HEK293 (cell line): Measurements from ENCODE around the gene SNRNP70.

Experiments
- GLIS1 ChIP-seq: fragments of 450-650 bp; formaldehyde crosslinking; IDR thresholded peaks from 2 replicates; pipeline ENCODE4 v1.5.1; 2016; ENCODE audit warnings: missing biosample characterization, missing genetic modification characterization
- PBX3 ChIP-seq: sonication (generic); formaldehyde crosslinking; IDR thresholded peaks from 2 replicates; pipeline ENCODE4 v1.8.1; 2022; ENCODE audit warnings: mild to moderate bottlenecking, moderate library complexity, missing genetic modification reagents
- RBAK ChIP-seq: fragments of 450-650 bp; formaldehyde crosslinking; IDR thresholded peaks from 2 replicates; pipeline ENCODE4 v1.5.1; 2016; ENCODE audit warnings: missing biosample characterization, missing genetic modification characterization
- REPIN1 ChIP-seq: fragments of 450-650 bp; formaldehyde crosslinking; IDR thresholded peaks from 2 replicates; pipeline ENCODE4 v1.5.1; 2017; ENCODE audit warnings: missing biosample characterization, missing genetic modification characterization, low read depth
- REST ChIP-seq: fragments of 450-650 bp; formaldehyde crosslinking; IDR thresholded peaks from 2 replicates; pipeline ENCODE4 v1.5.1; 2016; ENCODE audit warnings: missing biosample characterization, missing genetic modification characterization
- ZBTB10 ChIP-seq: fragments of 450-650 bp; formaldehyde crosslinking; IDR thresholded peaks from 2 replicates; pipeline ENCODE4 v1.5.1; 2016; ENCODE audit warnings: missing biosample characterization, missing genetic modification characterization
- ZBTB49 ChIP-seq: fragments of 450-650 bp; formaldehyde crosslinking; IDR thresholded peaks from 2 replicates; pipeline ENCODE4 v1.5.1; 2016; ENCODE audit warnings: missing biosample characterization, missing genetic modification characterization, low read depth
- ZFP69B ChIP-seq: fragments of 450-650 bp; formaldehyde crosslinking; IDR thresholded peaks from 2 replicates; pipeline ENCODE4 v1.5.1; 2016; ENCODE audit warnings: missing biosample characterization, missing genetic modification characterization
- ZNF157 ChIP-seq: fragments of 450-650 bp; formaldehyde crosslinking; IDR thresholded peaks from 2 replicates; pipeline ENCODE4 v1.5.1; 2016; ENCODE audit warnings: missing biosample characterization, missing genetic modification characterization
- ZNF335 ChIP-seq: fragments of 450-650 bp; formaldehyde crosslinking; conservative IDR thresholded peaks from 2 replicates; pipeline ENCODE4 v1.5.1; 2016; ENCODE audit warnings: missing biosample characterization, missing genetic modification characterization
- ZNF354C ChIP-seq: fragments of 450-650 bp; formaldehyde crosslinking; IDR thresholded peaks from 2 replicates; pipeline ENCODE4 v1.5.1; 2016; ENCODE audit warnings: missing biosample characterization, missing genetic modification characterization, low read depth, borderline replicate concordance
- ZNF37A ChIP-seq: fragments of 450-650 bp; IDR thresholded peaks from 2 replicates; pipeline ENCODE4 v1.5.1; 2018; ENCODE audit warnings: missing biosample characterization, missing genetic modification characterization
- ZNF398 ChIP-seq: fragments of 450-650 bp; formaldehyde crosslinking; IDR thresholded peaks from 2 replicates; pipeline ENCODE4 v1.5.1; 2017; ENCODE audit warnings: missing biosample characterization, missing genetic modification characterization
- ZNF426 ChIP-seq: fragments of 450-650 bp; formaldehyde crosslinking; IDR thresholded peaks from 2 replicates; pipeline ENCODE4 v1.5.1; 2017; ENCODE audit warnings: missing biosample characterization, missing genetic modification characterization, mild to moderate bottlenecking, inconsistent platforms, moderate library complexity
- ZNF433 ChIP-seq: fragments of 450-650 bp; formaldehyde crosslinking; IDR thresholded peaks from 2 replicates; pipeline ENCODE4 v1.5.1; 2016; ENCODE audit warnings: missing biosample characterization, missing genetic modification characterization, low read depth
- ZNF48 ChIP-seq: fragments of 450-650 bp; formaldehyde crosslinking; IDR thresholded peaks from 2 replicates; pipeline ENCODE4 v1.5.1; 2016; ENCODE audit warnings: missing biosample characterization, missing genetic modification characterization
- ZNF529 ChIP-seq: fragments of 450-650 bp; formaldehyde crosslinking; IDR thresholded peaks from 2 replicates; pipeline ENCODE4 v1.5.1; 2017; ENCODE audit warnings: missing genetic modification characterization, missing biosample characterization; ENCODE audit not compliant: insufficient replicate concordance
- ZNF654 ChIP-seq: fragments of 450-650 bp; formaldehyde crosslinking; IDR thresholded peaks from 2 replicates; pipeline ENCODE4 v1.5.1; 2016; ENCODE audit warnings: low read depth, missing biosample characterization, missing genetic modification characterization
- ZNF658 ChIP-seq: fragments of 450-650 bp; formaldehyde crosslinking; IDR thresholded peaks from 2 replicates; pipeline ENCODE4; 2016; ENCODE audit warnings: missing biosample characterization, missing genetic modification characterization
- ZNF692 ChIP-seq: fragments of 450-650 bp; formaldehyde crosslinking; IDR thresholded peaks from 2 replicates; pipeline ENCODE4 v1.5.1; 2016; ENCODE audit warnings: missing biosample characterization, missing genetic modification characterization
- ZNF701 ChIP-seq: fragments of 450-650 bp; formaldehyde crosslinking; IDR thresholded peaks from 2 replicates; pipeline ENCODE4 v1.5.1; 2016; ENCODE audit warnings: missing biosample characterization, missing genetic modification characterization
- ZNF768 ChIP-seq: fragments of 450-650 bp; formaldehyde crosslinking; IDR thresholded peaks from 2 replicates; pipeline ENCODE4 v1.5.1; 2018; ENCODE audit warnings: missing biosample characterization, mild to moderate bottlenecking, missing genetic modification characterization
- ZNF791 ChIP-seq: fragments of 450-650 bp; formaldehyde crosslinking; IDR thresholded peaks from 2 replicates; pipeline ENCODE4 v1.5.1; 2016; ENCODE audit warnings: missing biosample characterization, missing genetic modification characterization

SNRNP70 gene

GRCh38 chr19:49119411-49120324 lies 34.4 kb downstream of the SNRNP70 start, which contains the start of gene PPFIA3 (continued):
- no peak for TF ChIP-seq ZNF654 (tag by site-specific recombination)
- TF ChIP-seq ZNF157, result no peak
- no peak for TF ChIP-seq RBAK (tag by site-specific recombination)
- no peak for TF ChIP-seq ZNF48 (tag by site-specific recombination)
- TF ChIP-seq GLIS1 (tag by site-specific recombination), result peak; percentile 34; the same call in 1 of the 2 replicates
- TF ChIP-seq PBX3 (CRISPR knock-in tag), result peak; percentile 68; the same call in 1 of the 2 replicates
- TF ChIP-seq ZNF658 (tag by site-specific recombination), result no peak
- TF ChIP-seq ZNF398 (tag by site-specific recombination), result peak; percentile 64; the same call in 1 of the 2 replicates
- TF ChIP-seq ZBTB49 (tag by site-specific recombination), result no peak
- peak; percentile 92 for TF ChIP-seq ZNF692 (tag by site-specific recombination)
- TF ChIP-seq ZNF791 (tag by site-specific recombination), result no peak
- TF ChIP-seq REST (tag by site-specific recombination), result peak; percentile 95
- TF ChIP-seq REPIN1, result no peak
- no peak for TF ChIP-seq ZNF768 (tag by site-specific recombination)
- no peak for TF ChIP-seq ZNF701 (tag by site-specific recombination)
- TF ChIP-seq ZNF37A, result no peak
- no peak for TF ChIP-seq ZNF529 (tag by site-specific recombination)
- no peak for TF ChIP-seq ZNF354C (tag by site-specific recombination)
- TF ChIP-seq ZNF335 (tag by site-specific recombination), result peak; percentile 78
- TF ChIP-seq ZNF426 (tag by site-specific recombination), result no peak
- TF ChIP-seq ZBTB10 (tag by site-specific recombination), result peak; percentile 57; the same call in 1 of the 2 replicates
- TF ChIP-seq ZNF433 (tag by site-specific recombination), result no peak
- TF ChIP-seq ZFP69B, result peak; percentile 2
